ENCODE results near the gene SPATS1.

The SPATS1 gene

DNA sequence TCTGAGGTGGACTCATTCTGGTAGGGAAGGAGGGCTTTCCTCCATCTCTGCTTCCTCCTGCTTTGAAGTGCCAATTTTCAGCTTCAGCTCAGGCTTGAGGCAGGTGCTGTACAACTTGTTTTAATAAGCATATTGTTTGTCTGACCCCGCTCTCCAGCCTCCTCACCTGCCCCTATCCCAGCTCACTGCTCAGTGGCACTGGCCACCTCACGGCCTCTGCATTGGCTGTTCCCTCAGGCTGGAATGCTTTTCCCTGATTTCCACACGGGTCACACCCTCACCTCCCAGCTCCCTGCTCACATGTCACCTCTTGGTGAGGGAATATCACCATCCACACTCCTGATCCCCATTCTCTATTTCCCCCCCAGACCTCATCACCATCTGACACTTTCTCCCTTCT lies 43.6 kb upstream of the SPATS1 start:
- H3K4me3 ChIP-seq (replicated peaks in 1 of 2; ENCODE audit: low read depth in 2 of 2, low read length in 2 of 2): no peak overlapping the region
- no peak for DNase-seq (ENCODE audit: low read depth in 2 of 2)
- TF ChIP-seq, protein P1, sequence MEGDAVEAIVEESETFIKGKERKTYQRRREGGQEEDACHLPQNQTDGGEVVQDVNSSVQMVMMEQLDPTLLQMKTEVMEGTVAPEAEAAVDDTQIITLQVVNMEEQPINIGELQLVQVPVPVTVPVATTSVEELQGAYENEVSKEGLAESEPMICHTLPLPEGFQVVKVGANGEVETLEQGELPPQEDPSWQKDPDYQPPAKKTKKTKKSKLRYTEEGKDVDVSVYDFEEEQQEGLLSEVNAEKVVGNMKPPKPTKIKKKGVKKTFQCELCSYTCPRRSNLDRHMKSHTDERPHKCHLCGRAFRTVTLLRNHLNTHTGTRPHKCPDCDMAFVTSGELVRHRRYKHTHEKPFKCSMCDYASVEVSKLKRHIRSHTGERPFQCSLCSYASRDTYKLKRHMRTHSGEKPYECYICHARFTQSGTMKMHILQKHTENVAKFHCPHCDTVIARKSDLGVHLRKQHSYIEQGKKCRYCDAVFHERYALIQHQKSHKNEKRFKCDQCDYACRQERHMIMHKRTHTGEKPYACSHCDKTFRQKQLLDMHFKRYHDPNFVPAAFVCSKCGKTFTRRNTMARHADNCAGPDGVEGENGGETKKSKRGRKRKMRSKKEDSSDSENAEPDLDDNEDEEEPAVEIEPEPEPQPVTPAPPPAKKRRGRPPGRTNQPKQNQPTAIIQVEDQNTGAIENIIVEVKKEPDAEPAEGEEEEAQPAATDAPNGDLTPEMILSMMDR (IDR thresholded peaks at IDR 0.05; ENCODE audit: low read depth, low read length): no peak

DNA sequence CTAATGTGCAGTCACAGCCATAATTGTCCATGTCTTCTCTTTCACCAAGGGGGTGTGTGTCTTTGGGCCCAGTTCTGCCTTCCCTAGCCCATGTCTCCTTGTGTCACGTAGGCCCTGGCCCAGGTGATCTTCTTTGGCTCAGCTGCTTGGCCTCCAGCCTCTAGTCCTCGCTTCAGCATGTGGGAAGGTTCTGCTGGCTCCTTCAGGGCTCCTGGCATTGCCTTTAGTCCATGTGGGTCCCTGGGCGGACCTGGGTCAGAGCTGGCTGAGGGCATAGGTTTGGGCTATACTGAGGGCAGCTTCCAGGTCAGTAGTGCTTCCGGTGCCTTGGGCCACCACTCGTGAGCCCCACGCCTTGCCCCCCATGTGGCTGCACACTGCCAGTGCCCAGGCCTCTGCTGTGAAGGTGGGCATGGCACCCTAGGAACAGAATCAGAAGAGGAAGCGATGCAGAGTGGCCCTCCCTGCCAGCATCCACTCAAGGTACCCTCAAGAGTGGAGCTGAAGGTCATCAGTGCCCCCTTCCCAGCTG lies 42.1 kb upstream of the SPATS1 start:
- no peak for DNase-seq (ENCODE audit: low read depth in 2 of 2)
- TF ChIP-seq, protein P1 (IDR thresholded peaks at IDR 0.05; ENCODE audit: low read depth, low read length): no peak
- no peak overlapping the region for H3K4me3 ChIP-seq (replicated peaks in 1 of 2; ENCODE audit: low read depth in 2 of 2, low read length in 2 of 2)

GRCh38 chr6:44301106-44301505 lies 41.3 kb upstream of the SPATS1 start:
- no peak for DNase-seq (ENCODE audit: low read depth in 2 of 2)
- H3K4me3 ChIP-seq (replicated peaks in 1 of 2; ENCODE audit: low read depth in 2 of 2, low read length in 2 of 2): no peak overlapping the region
- TF ChIP-seq, protein P1 (IDR thresholded peaks at IDR 0.05; ENCODE audit: low read depth, low read length): no peak

GRCh38 chr6:44301782-44302564 lies 40.5 kb upstream of the SPATS1 start:
- TF ChIP-seq, protein P1 (IDR thresholded peaks at IDR 0.05; ENCODE audit: low read depth, low read length): no peak
- H3K4me3 ChIP-seq (replicated peaks in 1 of 2; ENCODE audit: low read depth in 2 of 2, low read length in 2 of 2): no peak overlapping the region
- no peak for DNase-seq (ENCODE audit: low read depth in 2 of 2)

DNA sequence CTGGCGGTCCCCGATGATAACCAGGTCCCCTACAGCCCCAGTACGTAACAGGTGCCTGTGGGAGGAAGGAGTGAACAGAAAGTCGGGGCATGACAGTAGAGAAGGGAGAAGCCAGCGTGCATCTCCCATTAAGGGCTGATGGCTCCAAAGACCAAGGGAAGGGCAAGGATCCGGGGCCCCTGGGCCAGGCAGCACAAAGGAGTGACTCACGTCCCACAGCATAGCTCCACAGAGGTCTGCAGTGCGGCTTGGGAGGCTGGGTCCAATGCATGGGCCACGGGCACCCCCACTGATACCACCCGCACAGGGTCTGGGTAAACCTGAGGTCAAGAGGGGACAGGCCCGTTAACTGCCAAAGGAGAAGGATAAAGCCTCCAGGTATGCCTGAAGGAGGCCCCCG lies 39.6 kb upstream of the SPATS1 start:
- TF ChIP-seq, protein P1 (IDR thresholded peaks at IDR 0.05; ENCODE audit: low read depth, low read length): no peak
- DNase-seq (ENCODE audit: low read depth in 2 of 2): no peak
- no peak overlapping the region for H3K4me3 ChIP-seq (replicated peaks in 1 of 2; ENCODE audit: low read depth in 2 of 2, low read length in 2 of 2)

DNA sequence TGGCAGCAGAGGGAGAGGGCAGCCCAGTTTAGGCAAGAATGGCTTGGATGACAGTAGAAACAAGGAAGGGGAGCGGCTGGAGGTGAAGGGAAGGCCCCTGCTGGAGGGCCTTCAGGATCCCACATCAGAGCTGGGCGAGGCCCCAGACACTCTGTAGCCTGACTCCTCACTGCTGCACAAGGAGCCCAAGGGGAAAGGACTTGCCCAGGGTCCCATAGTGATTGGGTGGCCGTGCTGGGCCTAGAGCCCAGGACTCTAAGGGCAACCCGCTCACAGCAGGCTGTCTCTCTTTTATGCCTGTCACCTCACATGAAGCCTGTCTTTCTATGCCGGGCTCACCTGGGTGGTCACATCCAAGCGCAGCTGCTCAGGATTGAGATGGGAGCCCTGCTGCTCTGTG lies 38.6 kb upstream of the SPATS1 start:
- TF ChIP-seq, protein P1 (IDR thresholded peaks at IDR 0.05; ENCODE audit: low read depth, low read length): no peak
- no peak for DNase-seq (ENCODE audit: low read depth in 2 of 2)
- no peak overlapping the region for H3K4me3 ChIP-seq (replicated peaks in 1 of 2; ENCODE audit: low read depth in 2 of 2, low read length in 2 of 2)

Data from cardiac fibroblast (primary cell).